GM12878 (cell line): ENCODE results near the gene PLEKHM2. TPM values are rescaled to one million over a fixed set of nuclear protein-coding genes. Genes with fewer than 3 reads are reported as not detected.

ENCODE experiments used
- ATAC-seq: fragments of 200-7000 bp; cut with Tn5 transposase; 3 replicates; pipeline ENCODE4 v1.9.1; 2020; ENCODE audit warnings: mild to moderate bottlenecking, moderate library complexity
- BruUV-seq: library from RNA; stranded (reverse); fragments of 400-500 nt; replicated peaks from 2 replicates; lab custom pipeline; 2021; lab: Mats Ljungman, UMichigan
- CTCF ChIA-PET: fragments of 300-600 bp; sonication (Branson Sonifier 250); formaldehyde crosslinking; extraction: SDS; loops from one replicate; lab custom pipeline; 2021; ENCODE audit warnings: inconsistent platforms; lab: Yijun Ruan, JAX
- POLR2A ChIA-PET: fragments of 350-600 bp; formaldehyde crosslinking; extraction: SDS; loops from one replicate; lab custom pipeline; 2021; ENCODE audit warnings: inconsistent platforms; lab: Charles Lee
- RAD21 ChIA-PET: fragments of 300-600 bp; sonication (Branson Sonifier 250); formaldehyde crosslinking; loops from one replicate; lab custom pipeline; 2023; ENCODE audit warnings: antibody characterized with exemption; ENCODE audit not compliant: unreplicated experiment; lab: Charles Lee
- SMC1A ChIA-PET: fragments of 300-600 bp; sonication (Branson Sonifier 250); formaldehyde crosslinking; loops from one replicate; lab custom pipeline; 2023; ENCODE audit not compliant: unreplicated experiment, uncharacterized antibody; lab: Charles Lee
- DNase-seq: peaks from one replicate; pipeline ENCODE4 v3.0.0-alpha.2; 2011; ENCODE audit warnings: low read depth, low spot score
- FAIRE-seq: peaks from 3 replicates; lab custom pipeline; 2011; peaks lifted over from hg19 to GRCh38; lab: Jason Lieb, UNC
- H2AFZ ChIP-seq: 2 replicates; pipeline ENCODE4 v1.6.0; 2011; ENCODE audit warnings: low read depth, low read length, control low read depth; ENCODE audit not compliant: control insufficient read depth
- H3K27ac ChIP-seq: 2 replicates; pipeline ENCODE4 v1.5.1; 2011; ENCODE audit warnings: control low read depth; ENCODE audit not compliant: control insufficient read depth, insufficient read depth
- H3K27me3 ChIP-seq, 2 experiments: replicated peaks in 1 of 2; 2 replicates each; pipeline versions ENCODE4 v1.6.0 to v1.6.1; 2011; ENCODE audit warnings: low read length in 1 of 2; ENCODE audit not compliant: control insufficient read depth in 2 of 2, insufficient read depth in 2 of 2
- H3K36me3 ChIP-seq, 2 experiments: 2 replicates each; pipeline ENCODE4 v1.5.1; 2011; ENCODE audit warnings: low read length in 1 of 2; ENCODE audit not compliant: control insufficient read depth in 2 of 2, insufficient read depth in 2 of 2
- H3K4me1 ChIP-seq: 2 replicates; pipeline ENCODE4 v1.6.1; 2011; ENCODE audit warnings: mild to moderate bottlenecking, low read length, moderate library complexity, mixed read lengths; ENCODE audit not compliant: control insufficient read depth, insufficient read depth
- H3K4me2 ChIP-seq: 2 replicates; pipeline ENCODE4 v1.6.0; 2011; ENCODE audit warnings: control low read depth; ENCODE audit not compliant: control insufficient read depth, insufficient read depth
- H3K4me3 ChIP-seq: fragments of 200-600 bp; sonication (generic); 2 replicates; pipeline ENCODE4 v1.5.1; 2016
- H3K79me2 ChIP-seq: 2 replicates; pipeline ENCODE4 v1.6.0; 2011; ENCODE audit warnings: low read length; ENCODE audit not compliant: control insufficient read depth, insufficient read depth
- H3K9ac ChIP-seq: 2 replicates; pipeline ENCODE4 v1.8.0; 2011; ENCODE audit warnings: low read length, control low read depth, mixed read lengths; ENCODE audit not compliant: control insufficient read depth, insufficient read depth
- H3K9me3 ChIP-seq: replicated peaks from 3 replicates; pipeline ENCODE4 v1.5.1; 2011; ENCODE audit warnings: mild to moderate bottlenecking, low read length; ENCODE audit not compliant: control insufficient read depth, insufficient read depth
- H4K20me1 ChIP-seq: 2 replicates; pipeline ENCODE4 v1.6.0; 2011; ENCODE audit not compliant: control insufficient read depth, insufficient read depth
- BMI1 ChIP-seq: fragments of 450-650 bp; IDR thresholded peaks from 2 replicates; pipeline ENCODE4 v1.6.1; 2016; ENCODE audit warnings: mild to moderate bottlenecking, moderate library complexity, borderline replicate concordance
- CHD1 ChIP-seq: IDR thresholded peaks from 2 replicates; pipeline ENCODE4 v1.6.1; 2012; ENCODE audit warnings: low read depth, low read length, improper control_type of control experiment
- DPF2 ChIP-seq: fragments of 450-650 bp; IDR thresholded peaks from 2 replicates; pipeline ENCODE4 v1.6.1; 2017; ENCODE audit warnings: mild to moderate bottlenecking
- HDAC2 ChIP-seq: fragments of 200-600 bp; sonication (generic); IDR thresholded peaks from 2 replicates; pipeline ENCODE4 v1.6.1; 2017
- KDM1A ChIP-seq: fragments of 200-600 bp; sonication (generic); IDR thresholded peaks from 2 replicates; pipeline ENCODE4 v1.6.1; 2016; ENCODE audit warnings: borderline replicate concordance
- KLF5 ChIP-seq: fragments of 450-650 bp; IDR thresholded peaks from 2 replicates; pipeline ENCODE4 v1.6.1; 2014; ENCODE audit warnings: mild to moderate bottlenecking; ENCODE audit not compliant: partially characterized antibody
- POLR2AphosphoS5 ChIP-seq: IDR thresholded peaks from 2 replicates; pipeline ENCODE4 v1.6.1; 2011; ENCODE audit warnings: mild to moderate bottlenecking, low read length, inconsistent platforms
- PRDM15 ChIP-seq: fragments of 450-650 bp; formaldehyde crosslinking; IDR thresholded peaks from 2 replicates; pipeline ENCODE4 v1.4.0; 2020; ENCODE audit warnings: mild to moderate bottlenecking, moderate library complexity
- RBBP5 ChIP-seq: fragments of 200-600 bp; sonication (generic); conservative IDR thresholded peaks from 2 replicates; pipeline ENCODE4 v1.6.1; 2016
- REST ChIP-seq: IDR thresholded peaks from 2 replicates; pipeline ENCODE4 v1.6.1; 2012; ENCODE audit warnings: mild to moderate bottlenecking, low read depth, low read length
- RFX5 ChIP-seq: IDR thresholded peaks from 2 replicates; pipeline ENCODE4 v1.6.1; 2011; ENCODE audit warnings: low read depth, low read length, improper control_type of control experiment
- SUZ12 ChIP-seq: fragments of 200-600 bp; sonication (generic); IDR thresholded peaks from one replicate; pipeline ENCODE4 v1.6.1; 2018; ENCODE audit warnings: antibody characterized with exemption, mild to moderate bottlenecking; ENCODE audit not compliant: unreplicated experiment
- TCF3 ChIP-seq: IDR thresholded peaks from 2 replicates; pipeline ENCODE4 v1.6.1; 2012; ENCODE audit warnings: low read depth, mild to moderate bottlenecking, low read length, borderline replicate concordance; ENCODE audit not compliant: insufficient read depth
- TCF7 ChIP-seq: IDR thresholded peaks from 2 replicates; pipeline ENCODE4 v1.6.1; 2014; ENCODE audit warnings: antibody characterized with exemption, borderline replicate concordance
- WGBS: methylation state at CpG from one replicate; pipeline ENCODE4 v1.1.6; 2016; ENCODE audit warnings: low lambda C conversion rate; ENCODE audit not compliant: insufficient replicate concordance, insufficient coverage; ENCODE audit errors: missing lambda C conversion rate; 5-methylcytosine and 5-hydroxymethylcytosine counted together
- in situ Hi-C: fragments of 300-500 bp; cut with MboI; formaldehyde crosslinking; loops from 9 replicates; pipeline ENCODE4 v1.14.3; 2018; ENCODE audit warnings: mixed read lengths
- intact Hi-C: fragments of 100-400 bp; cut with micrococcal nuclease; formaldehyde crosslinking; loops from one replicate; pipeline ENCODE4 v1.14.2; 2022; ENCODE audit not compliant: unreplicated experiment
- polyA plus RNA-seq, 11 experiments: library from polyadenylated mRNA; depleted of rRNA in 4 of 11; unstranded in 6 of 11; stranded (reverse) in 5 of 11; fragments of >200 nt; fragmentation: Nextera tagmentation in 4 of 11; fragmentation: Illumina TruSeq in 1 of 11; extraction: Ambion mirVana in 4 of 11; extraction: Trizol in 1 of 11; gene quantifications; 1 replicate in 1 of 11; 2 replicates in 10 of 11; pipeline versions ENCODE4 v1.2.1 to v1.2.3, GENCODE V29; 2011 to 2016; ENCODE audit warnings: inconsistent platforms in 2 of 11, missing spikeins in 2 of 11, low read depth in 1 of 11
- total RNA-seq, 4 experiments: library from RNA; depleted of rRNA in 3 of 4; stranded (reverse); fragments of >200 nt in 3 of 4; fragmentation: Illumina TruSeq in 1 of 4; extraction: Trizol in 1 of 4; gene quantifications; 2 replicates each; pipeline versions ENCODE4 v1.2.1 to v1.2.3, GENCODE V29; 2013 to 2021
- TF ChIP-seq, protein P1 (sequence below): IDR thresholded peaks from 2 replicates; pipeline ENCODE4 v1.6.1; 2011; ENCODE audit warnings: borderline replicate concordance, low read depth, mild to moderate bottlenecking, moderate library complexity, low read length; ENCODE audit not compliant: insufficient read depth, poor library complexity, severe bottlenecking

Gene PLEKHM2
- total and polyA plus RNA-seq, 10 of the 15 experiments (the other 5 are each of a cell fraction or from before 2014, with no cell fraction given): 0.37 to 55.2 (median 19.3) TPM

DNA sequence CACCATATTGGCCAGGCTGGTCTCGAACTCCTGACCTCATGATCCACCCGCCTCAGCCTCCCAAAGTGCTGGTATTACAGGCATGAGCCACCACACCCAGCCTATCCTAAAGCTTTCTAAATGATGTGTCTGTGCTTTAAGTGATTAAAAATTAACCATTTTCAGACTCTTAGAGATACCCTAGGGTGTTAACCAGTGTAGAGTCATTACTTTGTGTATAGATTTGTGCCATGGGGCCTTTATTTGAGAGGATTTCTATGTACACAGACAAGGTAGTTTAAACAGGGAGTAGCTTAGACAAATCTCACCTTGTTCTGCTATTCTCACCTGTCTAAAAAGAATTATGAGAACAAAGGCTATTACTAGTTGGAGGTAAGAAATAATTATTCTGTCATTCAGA lies 12.7 kb upstream of the PLEKHM2 start:
- FAIRE-seq (no peak), DNase-seq (no peak), ATAC-seq (peak; percentile 27; the same call in 2 of the 3 replicates)
- ChIA-PET RAD21 (interaction anchor here (1.0 to 1.5 kb wide), 3 partner anchors 10 to 66 kb away, joined by 3 to 9 read pairs (median 4); no protein-coding TSS in a partner anchor), SMC1A (interaction anchor here (0.5 to 2.0 kb wide), 5 partner anchors 8 to 176 kb away, joined by 3 to 7 read pairs (median 3); partner anchors contain the start of gene SPEN), POLR2A (no interaction called here), CTCF (interaction anchor here (1.0 to 1.4 kb wide), 2 partner anchors 8 to 70 kb away, joined by 4 to 6 read pairs; no protein-coding TSS in a partner anchor)
- no peaks in the 10 kb centered on the region for H3K79me2 ChIP-seq
- no peak overlapping the region for H3K9ac ChIP-seq
- no peak overlapping the region for H3K27ac ChIP-seq
- H2AFZ ChIP-seq: no peak overlapping the region
- no peaks in the 10 kb centered on the region for H3K9me3 ChIP-seq
- no peak overlapping the region for H3K4me2 ChIP-seq
- in situ Hi-C loops: no loop called here
- H3K27me3 ChIP-seq: no peaks in the 10 kb centered on the region
- intact Hi-C loops: no loop called here
- BruUV-seq: no TSS peak
- no peaks in the 10 kb centered on the region for H4K20me1 ChIP-seq
- 97% methylated on average over 2 of the region's 2 CpGs for WGBS
- no peak overlapping the region for H3K4me3 ChIP-seq
- H3K4me1 ChIP-seq: no peaks in the 10 kb centered on the region
- H3K36me3 ChIP-seq: no peaks in the 10 kb centered on the region
- TF ChIP-seq TCF7 (no peak), SUZ12 (no peak), KLF5 (no peak), HDAC2 (no peak), REST (no peak), PRDM15 (no peak), DPF2 (no peak), CHD1 (no peak), RFX5 (no peak), RBBP5 (no peak), KDM1A (no peak), POLR2AphosphoS5 (no peak), BMI1 (no peak), TCF3 (no peak)
- TF ChIP-seq, protein P1, sequence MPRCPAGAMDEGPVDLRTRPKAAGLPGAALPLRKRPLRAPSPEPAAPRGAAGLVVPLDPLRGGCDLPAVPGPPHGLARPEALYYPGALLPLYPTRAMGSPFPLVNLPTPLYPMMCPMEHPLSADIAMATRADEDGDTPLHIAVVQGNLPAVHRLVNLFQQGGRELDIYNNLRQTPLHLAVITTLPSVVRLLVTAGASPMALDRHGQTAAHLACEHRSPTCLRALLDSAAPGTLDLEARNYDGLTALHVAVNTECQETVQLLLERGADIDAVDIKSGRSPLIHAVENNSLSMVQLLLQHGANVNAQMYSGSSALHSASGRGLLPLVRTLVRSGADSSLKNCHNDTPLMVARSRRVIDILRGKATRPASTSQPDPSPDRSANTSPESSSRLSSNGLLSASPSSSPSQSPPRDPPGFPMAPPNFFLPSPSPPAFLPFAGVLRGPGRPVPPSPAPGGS: no peak
